ELR (cell line): ENCODE data around the gene FRMPD2.
"Not testable (repeated sequence)": the region's sequence is repeated elsewhere in the genome, so short reads cannot be mapped to it uniquely, and the experiment has no call there.

Source experiments
- DNase-seq: peaks from one replicate; pipeline ENCODE4 v3.0.0-alpha.2; 2015; ENCODE audit warnings: low read depth

The FRMPD2 gene

GRCh38 chr10:48233559-48234005 lies 40.9 kb downstream of the FRMPD2 start:
- no peak for DNase-seq

- DNase-seq = no peak
Observed at GRCh38 chr10:48232717-48233447, 41.6 kb downstream of the FRMPD2 start.

GRCh38 chr10:48231699-48232315 lies 42.7 kb downstream of the FRMPD2 start:
- no peak for DNase-seq

GRCh38 chr10:48231178-48231577 lies 43.3 kb downstream of the FRMPD2 start:
- DNase-seq = peak; percentile 18

GRCh38 chr10:48227213-48227612 lies 47.3 kb downstream of the FRMPD2 start:
- DNase-seq = no peak

GRCh38 chr10:48224979-48225560 lies 49.4 kb downstream of the FRMPD2 start:
- peak; percentile 40 for DNase-seq

GRCh38 chr10:48224296-48224695 lies 50.2 kb downstream of the FRMPD2 start:
- DNase-seq = no peak

GRCh38 chr10:48221814-48222213 lies 52.7 kb downstream of the FRMPD2 start:
- DNase-seq = no peak

- DNase-seq = not testable (repeated sequence)
Observed at GRCh38 chr10:48221031-48221430, 53.5 kb downstream of the FRMPD2 start.

GRCh38 chr10:48219194-48219593 lies 55.3 kb downstream of the FRMPD2 start:
- no peak for DNase-seq

GRCh38 chr10:48216744-48217143 lies 57.8 kb downstream of the FRMPD2 start:
- no peak for DNase-seq

GRCh38 chr10:48216204-48216505 lies 58.3 kb downstream of the FRMPD2 start:
- no peak for DNase-seq

GRCh38 chr10:48215486-48216203 lies 58.9 kb downstream of the FRMPD2 start:
- DNase-seq = peak; percentile 63

GRCh38 chr10:48214716-48215485 lies 59.6 kb downstream of the FRMPD2 start:
- DNase-seq = no peak

- DNase-seq = no peak
Observed at GRCh38 chr10:48213047-48213446, 61.4 kb downstream of the FRMPD2 start.

GRCh38 chr10:48211777-48212176 lies 62.7 kb downstream of the FRMPD2 start:
- DNase-seq = no peak

GRCh38 chr10:48210966-48211365 lies 63.5 kb downstream of the FRMPD2 start:
- DNase-seq = no peak

GRCh38 chr10:48210391-48210790 lies 64.1 kb downstream of the FRMPD2 start:
- DNase-seq = no peak

GRCh38 chr10:48209241-48209640 lies 65.3 kb downstream of the FRMPD2 start:
- peak; percentile 31 for DNase-seq

GRCh38 chr10:48207853-48208252 lies 66.6 kb downstream of the FRMPD2 start:
- DNase-seq = no peak

- no peak for DNase-seq
Observed at GRCh38 chr10:48206482-48207250, 67.8 kb downstream of the FRMPD2 start.
